ENCODE data around the gene S100A3.
A peak's percentile ranks its signal among the peaks of the same experiment; 100 is the strongest.

The S100A3 gene

GRCh38 chr1:153509036-153509435 lies 40.0 kb downstream of the S100A3 start:
- no peak overlapping the region for H3K4me3 ChIP-seq (ENCODE audit: control insufficient read depth, low read depth, low read length)
- DNase-seq (ENCODE audit: low read depth): no peak
- TF ChIP-seq CTCF (conservative IDR thresholded peaks at IDR 0.05; ENCODE audit: control insufficient read depth, insufficient read depth, low read depth, low read length): no peak

GRCh38 chr1:153507926-153508583 lies 41.0 kb downstream of the S100A3 start:
- DNase-seq (ENCODE audit: low read depth): no peak
- H3K4me3 ChIP-seq (ENCODE audit: control insufficient read depth, low read depth, low read length): no peak overlapping the region
- TF ChIP-seq CTCF (conservative IDR thresholded peaks at IDR 0.05; ENCODE audit: control insufficient read depth, insufficient read depth, low read depth, low read length): no peak

GRCh38 chr1:153506831-153507413 lies 42.1 kb downstream of the S100A3 start:
- DNase-seq (ENCODE audit: low read depth): peak; percentile 96
- H3K4me3 ChIP-seq (ENCODE audit: control insufficient read depth, low read depth, low read length): peak overlapping the region; percentile 13
- no peak for TF ChIP-seq CTCF (conservative IDR thresholded peaks at IDR 0.05; ENCODE audit: control insufficient read depth, insufficient read depth, low read depth, low read length)

GRCh38 chr1:153506386-153506785 lies 42.7 kb downstream of the S100A3 start:
- no peak overlapping the region for H3K4me3 ChIP-seq (ENCODE audit: control insufficient read depth, low read depth, low read length)
- no peak for TF ChIP-seq CTCF (conservative IDR thresholded peaks at IDR 0.05; ENCODE audit: control insufficient read depth, insufficient read depth, low read depth, low read length)

GRCh38 chr1:153505576-153505975 lies 43.5 kb downstream of the S100A3 start:
- DNase-seq (ENCODE audit: low read depth): peak; percentile 43
- TF ChIP-seq CTCF (conservative IDR thresholded peaks at IDR 0.05; ENCODE audit: control insufficient read depth, insufficient read depth, low read depth, low read length): no peak

More at GRCh38 chr1:153506386-153506785, 42.7 kb downstream of the S100A3 start:
- no peak for DNase-seq (ENCODE audit: low read depth)

GRCh38 chr1:153503766-153504165 lies 45.3 kb downstream of the S100A3 start:
- no peak overlapping the region for H3K4me3 ChIP-seq (ENCODE audit: control insufficient read depth, low read depth, low read length)
- no peak for DNase-seq (ENCODE audit: low read depth)
- no peak for TF ChIP-seq CTCF (conservative IDR thresholded peaks at IDR 0.05; ENCODE audit: control insufficient read depth, insufficient read depth, low read depth, low read length)

More at GRCh38 chr1:153505576-153505975, 43.5 kb downstream of the S100A3 start:
- H3K4me3 ChIP-seq (ENCODE audit: control insufficient read depth, low read depth, low read length): no peak overlapping the region
